ENCODE results near the gene MYCBP2.

DNA sequence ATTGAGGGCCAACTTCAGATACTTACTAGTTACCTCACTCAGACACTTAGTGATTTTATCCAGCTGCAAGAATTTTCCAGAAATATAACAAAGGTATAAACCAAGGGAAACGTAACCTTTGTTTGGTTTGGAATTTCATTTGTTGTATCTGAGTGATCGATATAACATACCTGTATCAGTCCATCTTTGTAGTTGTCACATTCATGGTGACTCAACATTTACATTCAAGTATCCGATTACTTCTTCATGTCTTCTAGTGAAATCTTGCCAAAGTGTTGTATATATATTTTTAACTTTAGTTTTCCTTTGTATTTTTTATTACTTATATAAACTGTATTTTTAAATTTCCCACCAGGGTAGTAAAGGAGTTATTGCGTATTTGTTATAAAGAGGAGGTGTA, 16.9 kb upstream of the MYCBP2 start:
- no peak for TF ChIP-seq CTCF (IDR thresholded peaks at IDR 0.05)
- TF ChIP-seq POLR2A (IDR thresholded peaks at IDR 0.05) = no peak
